KBM-7 (cell line): ENCODE results near the gene RALA.

Experiments
- DNase-seq: peaks from one replicate; pipeline ENCODE4 v3.0.0-alpha.2; 2015
- in situ Hi-C: fragments of 300-500 bp; cut with MboI; formaldehyde crosslinking; loops from 2 replicates; pipeline ENCODE4 v1.14.3; 2020; ENCODE audit warnings: low sequenced_read_pairs, low pct_unique_long_range_greater_than_20kb, mixed read lengths

RALA gene

GRCh38 chr7:39608278-39608677 lies 15.1 kb upstream of the RALA start:
- in situ Hi-C loops = no loop called here
- peak; percentile 58 for DNase-seq

- in situ Hi-C loops = no loop called here
- DNase-seq = peak; percentile 39
Observed at GRCh38 chr7:39609113-39609934, 14.0 kb upstream of the RALA start.

GRCh38 chr7:39609935-39610263 lies 13.5 kb upstream of the RALA start:
- DNase-seq = no peak
- in situ Hi-C loops = no loop called here

GRCh38 chr7:39613577-39613976 lies 9.8 kb upstream of the RALA start:
- no peak for DNase-seq
- in situ Hi-C loops = no loop called here

GRCh38 chr7:39614299-39614698 lies 9.1 kb upstream of the RALA start:
- in situ Hi-C loops = no loop called here

GRCh38 chr7:39615350-39615975 lies 7.9 kb upstream of the RALA start:
- in situ Hi-C loops = no loop called here
- no peak for DNase-seq

More at GRCh38 chr7:39614299-39614698, 9.1 kb upstream of the RALA start:
- no peak for DNase-seq

- no peak for DNase-seq
- in situ Hi-C loops = no loop called here
Observed at GRCh38 chr7:39616138-39616537, 7.2 kb upstream of the RALA start.

GRCh38 chr7:39617005-39617404 lies 6.4 kb upstream of the RALA start:
- no peak for DNase-seq
- in situ Hi-C loops = no loop called here

- no peak for DNase-seq
- in situ Hi-C loops = no loop called here
Observed at GRCh38 chr7:39618868-39619267, 4.5 kb upstream of the RALA start.

GRCh38 chr7:39620486-39620885 lies 2.9 kb upstream of the RALA start:
- no peak for DNase-seq
- in situ Hi-C loops = no loop called here

- DNase-seq = no peak
- in situ Hi-C loops = no loop called here
Observed at GRCh38 chr7:39621261-39621660, 2.1 kb upstream of the RALA start.

- in situ Hi-C loops = no loop called here
- DNase-seq = peak; percentile 59
Observed at GRCh38 chr7:39621784-39622411, 1.5 kb upstream of the RALA start.

- in situ Hi-C loops = no loop called here
- no peak for DNase-seq
Observed at GRCh38 chr7:39622609-39623008, 763 bp upstream of the RALA start.

GRCh38 chr7:39623732-39624441 lies 515 bp downstream of the RALA start:
- in situ Hi-C loops = no loop called here
- peak; percentile 45 for DNase-seq

GRCh38 chr7:39624442-39624807 lies 1.1 kb downstream of the RALA start:
- DNase-seq = no peak
- in situ Hi-C loops = no loop called here

GRCh38 chr7:39624935-39625694 lies 1.7 kb downstream of the RALA start:
- in situ Hi-C loops = no loop called here
- peak; percentile 9 for DNase-seq

- DNase-seq = no peak
- in situ Hi-C loops = no loop called here
Observed at GRCh38 chr7:39631736-39632308, 8.4 kb downstream of the RALA start.

GRCh38 chr7:39633563-39634477 lies 10.4 kb downstream of the RALA start:
- in situ Hi-C loops = no loop called here

More at GRCh38 chr7:39633563-39634477, 10.4 kb downstream of the RALA start:
- no peak for DNase-seq
